Calu3 (cell line): ENCODE measurements around the gene AP3B2. TPM values are rescaled to one million over a fixed set of nuclear protein-coding genes. Genes with fewer than 3 reads are reported as not detected.

Experiments
- BruUV-seq: library from RNA; stranded (reverse); fragments of 400-500 nt; replicated peaks from 2 replicates; lab custom pipeline; 2021; lab: Mats Ljungman, UMichigan
- CTCF ChIA-PET: fragments of 300-600 bp; sonication (Branson Sonifier 250); formaldehyde crosslinking; loops from one replicate; lab custom pipeline; 2022; ENCODE audit warnings: antibody characterized with exemption; lab: Charles Lee
- DNase-seq: peaks from one replicate; pipeline ENCODE4 v3.0.0; 2022
- H3K27ac Mint-ChIP-seq: one replicate; pipeline ENCODE4 v1.8.0; 2022; ENCODE audit warnings: mixed read lengths; ENCODE audit not compliant: unreplicated experiment
- H3K27me3 Mint-ChIP-seq: one replicate; pipeline ENCODE4 v1.8.0; 2022; ENCODE audit warnings: mixed read lengths; ENCODE audit not compliant: unreplicated experiment
- H3K36me3 Mint-ChIP-seq: one replicate; pipeline ENCODE4 v1.8.0; 2022; ENCODE audit warnings: mild to moderate bottlenecking, moderate library complexity, mixed read lengths; ENCODE audit not compliant: insufficient read depth, unreplicated experiment
- H3K4me1 Mint-ChIP-seq: one replicate; pipeline ENCODE4 v1.8.0; 2022; ENCODE audit warnings: mild to moderate bottlenecking, low read depth, mixed read lengths; ENCODE audit not compliant: unreplicated experiment
- H3K4me3 Mint-ChIP-seq: one replicate; pipeline ENCODE4 v1.8.0; 2022; ENCODE audit warnings: mild to moderate bottlenecking, low read depth, moderate library complexity, mixed read lengths; ENCODE audit not compliant: unreplicated experiment
- H3K9me3 Mint-ChIP-seq: one replicate; pipeline ENCODE4 v1.8.0; 2022; ENCODE audit warnings: low read depth, mixed read lengths; ENCODE audit not compliant: unreplicated experiment
- intact Hi-C: fragments of 100-400 bp; cut with micrococcal nuclease; formaldehyde crosslinking; loops from one replicate; pipeline ENCODE4 v1.10.0; 2022; ENCODE audit not compliant: unreplicated experiment
- total RNA-seq: library from RNA; stranded (reverse); gene quantifications from 2 replicates; pipeline ENCODE4 v1.2.3, GENCODE V29; 2022
- TF ChIP-seq, protein P1 (sequence below): fragments of 200-600 bp; IDR thresholded peaks from one replicate; pipeline ENCODE4 v1.8.0; 2022; ENCODE audit warnings: antibody characterized with exemption; ENCODE audit not compliant: unreplicated experiment

Gene AP3B2
- total RNA-seq, 1 experiment from 2014 or later, result 24.7 TPM

- Mint-ChIP-seq H3K27me3 (no peaks in the 10 kb centered on the region), H3K4me3 (no peak overlapping the region)
- CTCF ChIA-PET, result no interaction called here
Observed at GRCh38 chr15:82630033-82630432, 79.6 kb downstream of the AP3B2 start.

GRCh38 chr15:82625136-82625535, 84.5 kb downstream of the AP3B2 start:
- no TSS peak for BruUV-seq
- Mint-ChIP-seq H3K27me3 (no peaks in the 10 kb centered on the region), H3K4me3 (no peak overlapping the region), H3K9me3 (no peaks in the 10 kb centered on the region), H3K4me1 (peaks cover 10% of the 10 kb centered on the region), H3K36me3 (no peaks in the 10 kb centered on the region), H3K27ac (no peak overlapping the region)
- TF ChIP-seq, protein P1, sequence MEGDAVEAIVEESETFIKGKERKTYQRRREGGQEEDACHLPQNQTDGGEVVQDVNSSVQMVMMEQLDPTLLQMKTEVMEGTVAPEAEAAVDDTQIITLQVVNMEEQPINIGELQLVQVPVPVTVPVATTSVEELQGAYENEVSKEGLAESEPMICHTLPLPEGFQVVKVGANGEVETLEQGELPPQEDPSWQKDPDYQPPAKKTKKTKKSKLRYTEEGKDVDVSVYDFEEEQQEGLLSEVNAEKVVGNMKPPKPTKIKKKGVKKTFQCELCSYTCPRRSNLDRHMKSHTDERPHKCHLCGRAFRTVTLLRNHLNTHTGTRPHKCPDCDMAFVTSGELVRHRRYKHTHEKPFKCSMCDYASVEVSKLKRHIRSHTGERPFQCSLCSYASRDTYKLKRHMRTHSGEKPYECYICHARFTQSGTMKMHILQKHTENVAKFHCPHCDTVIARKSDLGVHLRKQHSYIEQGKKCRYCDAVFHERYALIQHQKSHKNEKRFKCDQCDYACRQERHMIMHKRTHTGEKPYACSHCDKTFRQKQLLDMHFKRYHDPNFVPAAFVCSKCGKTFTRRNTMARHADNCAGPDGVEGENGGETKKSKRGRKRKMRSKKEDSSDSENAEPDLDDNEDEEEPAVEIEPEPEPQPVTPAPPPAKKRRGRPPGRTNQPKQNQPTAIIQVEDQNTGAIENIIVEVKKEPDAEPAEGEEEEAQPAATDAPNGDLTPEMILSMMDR, result no peak
- intact Hi-C loops, result no loop called here
- DNase-seq, result no peak
- CTCF ChIA-PET, result interaction anchor here (1.1 kb wide), 1 partner anchor 13 kb away, joined by 4 read pairs; no protein-coding TSS in a partner anchor

More at GRCh38 chr15:82630033-82630432, 79.6 kb downstream of the AP3B2 start:
- no peak for DNase-seq
- H3K9me3 Mint-ChIP-seq, result no peaks in the 10 kb centered on the region
- no peaks in the 10 kb centered on the region for H3K36me3 Mint-ChIP-seq
- intact Hi-C loops, result no loop called here
- H3K27ac Mint-ChIP-seq, result no peak overlapping the region
- no TSS peak for BruUV-seq
- TF ChIP-seq, protein P1, result no peak
- H3K4me1 Mint-ChIP-seq, result no peaks in the 10 kb centered on the region

DNA sequence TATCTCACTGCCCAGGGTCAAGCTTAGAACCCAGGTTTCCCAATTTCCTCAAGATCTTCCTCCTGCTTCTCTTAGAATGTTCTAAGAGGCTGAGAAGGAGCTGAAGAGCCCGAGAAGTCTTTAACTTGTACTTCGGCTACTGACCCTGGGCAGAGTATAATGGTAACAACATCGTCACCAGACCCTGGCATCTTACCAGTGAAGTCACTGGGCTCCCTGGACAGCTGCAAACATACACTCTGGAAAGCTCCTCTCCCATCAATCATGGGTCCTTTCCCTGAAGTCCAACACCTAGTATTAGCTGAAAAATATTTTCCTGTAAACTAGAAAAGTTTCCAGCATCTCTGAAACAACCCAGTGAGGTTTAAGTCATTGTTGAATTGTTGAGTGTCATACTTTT, 85.2 kb downstream of the AP3B2 start:
- CTCF ChIA-PET, result interaction anchor here (0.7 to 1.1 kb wide), 2 partner anchors 12 to 17 kb away, joined by 3 to 4 read pairs; no protein-coding TSS in a partner anchor
- no peak overlapping the region for H3K4me3 Mint-ChIP-seq
- intact Hi-C loops, result no loop called here
- TF ChIP-seq, protein P1, result no peak
- no peaks in the 10 kb centered on the region for H3K27me3 Mint-ChIP-seq
- H3K27ac Mint-ChIP-seq, result no peak overlapping the region
- peaks cover 10% of the 10 kb centered on the region for H3K4me1 Mint-ChIP-seq
- no peaks in the 10 kb centered on the region for H3K9me3 Mint-ChIP-seq
- no peaks in the 10 kb centered on the region for H3K36me3 Mint-ChIP-seq
- BruUV-seq, result no TSS peak
- DNase-seq, result no peak

GRCh38 chr15:82624008-82624407, 85.7 kb downstream of the AP3B2 start:
- Mint-ChIP-seq H3K4me1 (peaks cover 10% of the 10 kb centered on the region), H3K27ac (no peak overlapping the region), H3K27me3 (no peaks in the 10 kb centered on the region), H3K9me3 (no peaks in the 10 kb centered on the region), H3K4me3 (no peak overlapping the region), H3K36me3 (no peaks in the 10 kb centered on the region)
- TF ChIP-seq, protein P1, result no peak
- CTCF ChIA-PET, result interaction anchor here (0.7 to 1.1 kb wide), 2 partner anchors 12 to 17 kb away, joined by 3 to 4 read pairs; no protein-coding TSS in a partner anchor
- BruUV-seq, result no TSS peak
- intact Hi-C loops, result no loop called here
- DNase-seq, result no peak
